GM19455 (cell line): ENCODE data around the gene N4BP3.

Source experiments
- ATAC-seq: cut with Tn5 transposase; IDR thresholded peaks from one replicate; pipeline ENCODE4 v1.9.1; 2021; ENCODE audit not compliant: unreplicated experiment

The N4BP3 gene

DNA sequence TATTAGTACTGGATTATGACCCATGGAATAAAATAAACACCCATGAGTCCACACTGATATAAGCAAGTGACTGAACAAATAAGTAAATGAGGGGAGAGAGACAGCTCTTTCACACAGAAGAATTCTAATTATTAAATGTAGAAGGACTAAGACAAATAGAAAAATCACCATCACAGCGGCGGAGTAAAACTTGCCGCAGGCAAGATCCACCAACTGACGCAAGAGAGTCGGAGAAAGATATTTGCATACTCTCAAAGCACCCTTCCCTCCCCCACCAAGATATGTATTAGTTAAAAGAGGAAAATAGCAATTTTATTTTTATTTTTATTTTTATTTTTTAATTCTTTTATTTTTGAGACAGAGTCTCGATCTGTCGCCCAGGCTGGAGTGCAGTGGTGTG is 14.6 kb upstream of the N4BP3 start:
- ATAC-seq, result no peak

DNA sequence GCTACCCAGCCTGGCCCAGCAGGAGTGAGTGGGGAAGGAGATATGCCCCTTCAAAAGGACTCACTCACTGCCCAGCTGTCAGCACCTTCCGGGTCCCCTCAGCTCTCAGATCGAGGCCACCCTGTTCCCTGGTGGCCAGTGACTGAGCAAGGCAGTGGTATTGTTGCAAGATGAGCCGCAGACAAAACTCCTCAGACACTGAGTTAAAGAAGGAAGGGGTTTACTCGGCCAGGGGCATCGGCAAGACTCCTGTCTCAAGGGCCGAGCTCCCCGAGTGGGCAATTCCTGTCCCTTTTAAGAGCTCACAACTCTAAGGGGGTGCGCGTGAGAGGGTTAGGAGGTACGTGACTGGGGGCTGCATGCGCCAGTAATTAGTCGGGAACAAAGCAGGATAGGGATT is 9.7 kb upstream of the N4BP3 start:
- ATAC-seq, result no peak

- ATAC-seq, result no peak
Observed at GRCh38 chr5:178104492-178104891, 8.8 kb upstream of the N4BP3 start.

- ATAC-seq, result no peak
Observed at GRCh38 chr5:178106086-178106485, 7.2 kb upstream of the N4BP3 start.

- ATAC-seq, result no peak
Observed at GRCh38 chr5:178106556-178107239, 6.6 kb upstream of the N4BP3 start.

DNA sequence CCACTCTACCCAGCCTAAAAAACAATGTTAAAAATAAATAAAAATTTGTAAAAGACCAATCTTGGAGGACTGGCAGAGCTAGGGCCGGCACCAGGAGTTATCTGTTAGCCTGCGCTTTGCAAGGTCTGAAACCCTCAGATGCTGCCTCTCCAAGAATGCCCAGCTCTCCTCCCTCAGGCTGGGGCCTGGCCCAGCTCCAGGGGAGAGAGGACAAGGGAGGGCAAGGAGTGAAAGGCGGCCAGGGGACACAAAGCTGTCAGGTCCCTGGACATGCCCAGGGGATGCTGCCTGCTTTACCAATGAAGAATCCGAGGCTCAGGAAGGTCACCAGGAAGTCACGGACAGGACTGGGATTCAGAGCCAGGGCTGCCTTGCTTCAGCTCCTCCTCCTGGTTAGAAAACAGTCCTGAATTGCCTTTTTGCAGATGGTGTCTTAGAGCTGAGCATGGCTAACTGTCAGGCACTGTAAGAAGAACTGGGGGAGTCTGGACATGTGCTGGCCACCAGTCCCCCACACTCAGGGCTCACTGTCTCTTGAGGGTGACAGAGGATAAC is 5.5 kb upstream of the N4BP3 start:
- ATAC-seq, result no peak

- ATAC-seq, result no peak
Observed at GRCh38 chr5:178108446-178108845, 4.9 kb upstream of the N4BP3 start.

DNA sequence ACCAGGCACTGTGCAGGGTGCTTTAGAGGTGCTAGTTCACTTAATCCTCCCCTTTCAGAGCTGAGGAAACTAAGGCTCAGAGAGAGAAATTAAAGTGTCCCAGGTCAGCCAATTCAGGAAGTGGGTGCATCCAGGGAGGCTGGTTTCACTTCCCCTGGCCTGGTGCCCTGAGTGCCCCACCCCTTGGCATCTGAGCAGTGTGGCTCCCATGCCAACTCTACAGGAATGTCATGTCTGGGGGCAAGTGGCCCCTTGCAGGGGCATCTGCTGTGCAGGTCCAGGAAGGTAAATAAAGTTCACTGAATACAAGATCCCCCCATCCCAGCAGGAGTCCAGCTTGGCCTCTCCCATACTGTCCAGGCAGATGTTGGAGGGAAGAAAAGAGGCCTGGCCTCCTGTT is 4.4 kb upstream of the N4BP3 start:
- ATAC-seq, result no peak

GRCh38 chr5:178110511-178110910 is 2.8 kb upstream of the N4BP3 start:
- ATAC-seq, result no peak

DNA sequence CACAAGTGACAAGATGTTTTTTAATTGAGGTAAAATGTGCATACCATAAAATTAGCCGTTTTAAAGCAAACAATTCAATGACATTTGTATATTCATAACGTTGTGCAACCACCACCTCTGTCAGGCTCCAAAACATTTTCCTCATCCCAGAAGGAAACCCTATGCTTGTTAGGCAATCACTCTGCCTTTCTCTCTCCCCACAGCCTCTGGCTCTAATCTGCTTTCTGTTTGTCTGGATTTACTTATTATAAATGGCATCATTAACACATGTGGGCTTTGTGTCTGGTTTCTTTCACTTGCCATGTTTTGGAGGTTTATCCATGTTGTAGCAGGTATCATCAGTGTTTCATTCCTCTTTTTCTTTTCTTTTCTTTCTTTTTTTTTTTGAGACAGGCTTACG is 1.4 kb upstream of the N4BP3 start:
- ATAC-seq, result no peak

DNA sequence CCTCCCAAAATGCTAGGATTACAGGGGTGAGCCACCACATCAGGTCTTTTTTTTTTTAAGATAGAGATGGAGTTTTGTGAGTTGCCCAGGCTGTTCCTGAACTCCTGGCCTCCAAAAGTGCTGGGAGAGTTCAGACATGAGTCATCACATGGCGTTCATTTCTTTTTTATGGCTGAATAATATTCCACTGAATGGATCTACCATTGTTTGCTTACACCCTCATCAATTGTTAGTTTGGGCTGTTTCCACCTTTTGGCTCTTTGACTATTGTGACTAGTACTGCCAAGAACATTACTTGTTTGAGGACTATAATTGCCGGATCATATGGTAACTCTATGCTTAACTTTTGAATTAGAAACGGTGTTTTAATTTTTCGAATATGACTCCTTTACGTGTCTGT is 787 bp upstream of the N4BP3 start:
- no peak for ATAC-seq

DNA sequence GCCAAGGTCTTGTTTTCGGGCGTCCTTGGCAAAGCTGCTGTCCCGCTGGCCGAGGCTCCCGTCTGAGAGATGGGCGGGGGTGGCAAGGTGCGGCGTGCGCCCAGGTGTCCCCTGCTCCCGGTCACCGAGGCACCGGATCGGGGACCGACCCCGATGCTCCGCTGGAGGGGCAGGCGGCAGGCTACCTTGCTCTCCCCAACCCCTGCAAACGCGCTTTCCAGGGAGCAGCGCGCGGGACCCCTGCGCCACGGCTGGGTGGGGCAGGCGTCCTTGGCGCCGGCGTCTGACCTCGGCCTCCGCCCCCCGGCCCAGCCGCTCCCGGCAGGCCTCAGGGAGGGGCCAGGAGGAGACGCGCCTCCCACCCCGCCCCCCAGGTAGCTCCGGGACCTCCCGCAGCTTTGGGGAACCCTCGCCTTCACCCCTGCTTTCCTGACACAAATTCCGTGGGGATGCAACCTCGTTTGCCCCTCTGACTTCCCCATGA is 551 bp downstream of the N4BP3 start:
- peak; percentile 19 for ATAC-seq

DNA sequence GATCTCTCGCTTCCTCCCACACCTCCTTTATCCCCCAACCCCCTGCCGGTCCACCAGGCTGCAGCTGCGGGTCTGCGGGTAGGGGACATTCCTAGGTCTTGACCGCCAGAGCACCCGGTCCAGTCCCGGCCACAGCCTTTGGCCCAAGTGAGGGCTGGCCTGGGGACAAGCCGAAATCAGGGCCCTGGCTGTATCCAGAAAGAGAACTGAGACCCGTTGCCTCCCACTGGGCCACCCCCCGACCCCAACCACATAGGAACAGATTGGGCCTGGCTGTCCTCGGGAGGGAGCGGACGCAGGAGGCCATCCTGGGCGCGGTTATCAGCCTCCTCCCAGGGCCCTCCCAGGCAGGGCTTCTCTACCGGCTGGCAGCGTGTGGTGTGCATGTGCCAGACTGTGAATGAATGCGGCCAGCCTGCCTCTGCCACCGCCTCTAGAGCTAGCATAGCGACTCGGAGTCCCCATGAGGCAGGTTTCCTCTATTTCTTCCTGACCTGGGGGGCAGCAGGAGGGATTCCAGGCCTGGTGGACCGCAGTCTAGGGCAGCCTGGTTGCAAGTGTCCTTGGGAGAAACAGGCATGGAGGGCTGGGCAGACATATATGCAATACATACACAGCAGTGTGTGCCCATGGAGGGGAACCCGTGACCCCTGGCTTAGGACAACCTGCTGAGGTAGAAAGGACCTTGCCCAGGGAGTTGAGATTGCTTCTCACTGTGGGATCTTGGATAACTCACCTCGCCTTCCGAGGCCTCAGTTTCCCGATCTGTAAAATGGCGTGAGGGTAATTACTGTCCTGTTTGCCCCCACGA is 1.2 kb downstream of the N4BP3 start:
- ATAC-seq, result no peak

DNA sequence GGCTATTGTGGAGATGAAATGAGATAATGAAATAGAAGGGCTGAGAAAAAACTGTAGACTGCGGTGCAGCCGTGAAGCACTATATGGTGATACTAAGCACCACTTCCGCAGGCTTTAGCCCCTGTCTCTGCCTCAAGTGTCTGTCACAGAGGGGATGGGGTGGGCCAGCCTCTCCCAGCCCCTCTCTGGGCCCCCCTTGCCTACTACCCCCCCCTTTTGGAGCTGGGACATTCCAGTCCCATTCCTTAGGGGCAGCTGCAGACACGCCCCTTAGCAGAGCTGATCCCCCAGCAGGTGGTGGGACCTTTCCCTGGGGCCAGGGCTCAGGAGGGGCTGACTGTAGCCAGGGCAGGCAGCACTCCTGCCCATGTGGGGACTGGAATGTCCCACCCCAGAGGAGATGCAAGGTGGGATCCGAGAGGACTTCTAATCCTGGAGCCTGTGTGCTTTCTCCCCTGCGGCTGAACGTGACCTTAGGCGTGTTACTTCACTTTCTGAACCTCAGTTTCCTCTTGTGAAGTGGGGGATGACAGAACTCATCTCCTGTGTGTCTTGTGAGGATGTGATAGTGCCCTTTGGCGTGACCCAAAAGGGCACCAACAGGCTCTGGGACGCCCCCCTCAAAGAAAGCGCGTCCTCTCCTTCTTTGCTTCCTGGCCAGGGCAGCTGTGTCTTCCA is 1.9 kb downstream of the N4BP3 start:
- no peak for ATAC-seq

DNA sequence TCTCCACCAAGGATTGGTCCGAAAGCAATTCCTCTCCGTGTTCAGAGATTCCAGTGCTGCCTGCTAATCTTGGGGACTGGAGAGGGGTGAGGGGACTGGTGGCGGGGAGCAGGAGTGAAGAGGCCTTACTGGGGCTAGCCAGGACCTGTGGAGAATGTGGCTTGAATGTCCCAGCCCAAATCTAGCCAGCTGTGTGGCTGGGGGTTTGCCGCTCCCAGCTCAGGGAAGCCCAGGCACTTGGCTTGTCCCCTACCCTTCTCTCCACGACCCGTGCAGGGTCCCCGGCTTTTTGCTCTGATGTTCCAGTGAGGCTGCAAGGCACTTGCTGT is 2.4 kb downstream of the N4BP3 start:
- ATAC-seq, result no peak

GRCh38 chr5:178116143-178116885 is 3.0 kb downstream of the N4BP3 start:
- ATAC-seq, result no peak

DNA sequence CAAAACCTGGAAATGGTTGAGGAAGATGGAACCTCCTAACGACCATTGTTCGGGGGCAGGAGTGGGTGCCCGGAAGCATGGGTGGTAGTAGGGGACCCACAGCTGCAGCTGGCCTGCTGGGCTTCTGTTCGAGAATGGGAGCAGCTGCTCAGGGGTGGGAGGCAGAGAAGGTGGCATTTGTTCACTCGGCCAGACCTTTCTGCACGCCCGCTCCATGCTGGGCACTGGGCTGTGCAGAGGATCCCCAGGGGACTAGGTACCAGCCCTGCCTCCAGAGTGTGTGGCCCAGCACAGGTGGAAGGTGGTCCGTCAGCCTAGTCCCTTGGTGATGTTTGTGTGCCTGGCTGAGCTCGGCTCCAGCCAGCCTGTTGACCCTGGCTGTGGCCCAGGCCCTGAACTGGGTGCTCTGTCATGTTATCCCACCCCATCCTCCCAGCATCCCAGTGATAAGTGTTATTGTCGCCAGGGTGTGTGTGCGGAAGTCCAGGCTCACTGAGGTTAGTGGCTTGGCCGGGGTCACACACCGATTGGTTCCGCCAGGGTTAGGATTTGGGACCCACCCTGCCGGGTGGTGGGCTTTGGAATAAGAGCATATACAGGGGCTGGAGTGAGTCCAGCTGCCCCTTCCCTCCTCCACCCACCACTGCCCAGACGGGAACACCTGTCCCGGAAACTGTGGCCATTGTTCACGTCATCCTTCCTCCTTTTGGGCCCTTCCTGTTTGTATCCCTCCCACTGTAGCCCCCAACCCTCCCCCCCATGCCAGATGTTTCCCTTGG is 4.8 kb downstream of the N4BP3 start:
- ATAC-seq, result no peak

GRCh38 chr5:178119915-178120606 is 6.7 kb downstream of the N4BP3 start:
- no peak for ATAC-seq

DNA sequence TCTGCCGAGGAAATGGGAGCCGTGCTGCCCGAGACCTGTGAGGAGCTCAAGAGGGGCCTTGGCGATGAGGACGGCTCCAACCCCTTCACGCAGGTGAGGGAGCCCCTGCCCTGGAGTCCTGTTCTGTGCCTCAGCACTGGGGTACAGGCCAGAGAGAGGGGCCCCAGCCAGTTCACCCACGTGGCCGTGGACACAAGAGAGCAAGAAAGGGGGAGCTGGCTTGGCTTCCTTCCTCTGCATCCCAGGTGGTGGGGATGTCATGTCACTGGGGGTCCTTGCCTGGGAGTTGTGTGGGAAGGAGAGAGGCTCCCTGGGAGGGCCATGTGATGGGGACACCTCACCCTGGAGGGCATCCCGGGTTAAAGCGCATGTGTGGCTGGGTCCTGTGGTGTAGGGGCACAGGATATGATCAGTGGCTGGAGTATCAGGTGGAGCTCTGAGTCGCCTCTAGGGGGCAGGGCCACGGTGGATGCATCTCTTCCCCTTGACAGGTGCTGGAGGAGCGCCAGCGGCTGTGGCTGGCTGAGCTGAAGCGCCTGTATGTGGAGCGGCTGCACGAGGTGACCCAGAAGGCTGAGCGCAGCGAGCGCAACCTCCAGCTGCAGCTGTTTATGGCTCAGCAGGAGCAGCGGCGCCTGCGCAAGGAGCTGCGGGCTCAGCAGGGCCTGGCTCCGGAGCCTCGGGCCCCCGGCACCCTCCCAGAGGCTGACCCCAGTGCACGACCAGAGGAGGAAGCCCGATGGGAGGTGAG is 7.5 kb downstream of the N4BP3 start:
- peak; percentile 62 for ATAC-seq
